Ovary (tissue), 3 donors: Measurements from ENCODE around the gene PLXDC2.

Experiments used
- CTCF ChIP-seq, 3 donors: fragments of 450-650 bp in 2 of 3; fragments of 200-600 bp in 1 of 3; IDR thresholded peaks; one replicate each; pipeline versions ENCODE4 v1.5.1 to v1.8.0; 2016 to 2022; ENCODE audit warnings: antibody characterized with exemption in 3 of 3, mild to moderate bottlenecking in 1 of 3
- EP300 ChIP-seq: sonication (generic); formaldehyde crosslinking; IDR thresholded peaks from one replicate; pipeline ENCODE4 v1.6.1; 2017; ENCODE audit warnings: antibody characterized with exemption
- POLR2A ChIP-seq: fragments of 450-650 bp; IDR thresholded peaks from one replicate; pipeline ENCODE4 v1.6.1; 2017; ENCODE audit warnings: antibody characterized with exemption, mild to moderate bottlenecking, moderate library complexity
- donor health status: DM: no; HTN: no; CAD: no.

GRCh38 chr10:19803676-19804075 lies 12.6 kb upstream of the PLXDC2 start:
- TF ChIP-seq CTCF (IDR thresholded peaks at IDR 0.05) (no peak), EP300 (no peak), POLR2A (no peak)
